GM18870 (cell line): ENCODE data around the gene COL5A3.

ENCODE experiments used
- ATAC-seq: cut with Tn5 transposase; IDR thresholded peaks from one replicate; pipeline ENCODE4 v1.9.1; 2021; ENCODE audit warnings: moderate library complexity; ENCODE audit not compliant: unreplicated experiment

COL5A3 gene

GRCh38 chr19:10011974-10012373, 1.7 kb upstream of the COL5A3 start:
- no peak for ATAC-seq

- no peak for ATAC-seq
These were observed 635 bp upstream of the COL5A3 start for GRCh38 chr19:10010939-10011338.

- ATAC-seq, result no peak
These were observed 535 bp downstream of the COL5A3 start for GRCh38 chr19:10009714-10010224.

- ATAC-seq, result no peak
These were observed 2.0 kb downstream of the COL5A3 start for GRCh38 chr19:10008184-10008765.

- ATAC-seq, result no peak
These were observed 2.7 kb downstream of the COL5A3 start for GRCh38 chr19:10007371-10008183.

GRCh38 chr19:10006752-10007323, 3.5 kb downstream of the COL5A3 start:
- ATAC-seq, result no peak

GRCh38 chr19:10006335-10006708, 4.0 kb downstream of the COL5A3 start:
- no peak for ATAC-seq

GRCh38 chr19:10005632-10006334, 4.5 kb downstream of the COL5A3 start:
- ATAC-seq, result no peak

- no peak for ATAC-seq
These were observed 5.7 kb downstream of the COL5A3 start for GRCh38 chr19:10004617-10005016.

GRCh38 chr19:10003271-10003670, 7.0 kb downstream of the COL5A3 start:
- no peak for ATAC-seq

- ATAC-seq, result no peak
These were observed 8.4 kb downstream of the COL5A3 start for GRCh38 chr19:10001899-10002298.

GRCh38 chr19:10000171-10000826, 10.0 kb downstream of the COL5A3 start:
- no peak for ATAC-seq

GRCh38 chr19:9996541-9996940, 13.8 kb downstream of the COL5A3 start:
- ATAC-seq, result no peak

- ATAC-seq, result no peak
These were observed 14.3 kb downstream of the COL5A3 start for GRCh38 chr19:9995999-9996398.

GRCh38 chr19:9995084-9995483, 15.2 kb downstream of the COL5A3 start:
- ATAC-seq, result no peak

GRCh38 chr19:9991425-9992191, 18.7 kb downstream of the COL5A3 start:
- ATAC-seq, result no peak

GRCh38 chr19:9989504-9989903, 20.8 kb downstream of the COL5A3 start:
- ATAC-seq, result no peak

- no peak for ATAC-seq
These were observed 23.5 kb downstream of the COL5A3 start for GRCh38 chr19:9986787-9987281.

GRCh38 chr19:9981406-9982260, 28.7 kb downstream of the COL5A3 start:
- no peak for ATAC-seq
